Endodermal cell (in vitro differentiated cells): Measurements from ENCODE around the gene SKA1. TPM values are rescaled to one million over a fixed set of nuclear protein-coding genes. Genes with fewer than 3 reads are reported as not detected.

Experiments used
- DNase-seq: peaks from one replicate; pipeline ENCODE4 v3.0.0-alpha.2; 2017
- H3K27ac ChIP-seq: 2 replicates; pipeline ENCODE4 v1.5.1; 2013; ENCODE audit warnings: mild to moderate bottlenecking, low read depth, low read length, moderate library complexity
- H3K27me3 ChIP-seq: 2 replicates; pipeline ENCODE4 v1.6.1; 2013; ENCODE audit warnings: mild to moderate bottlenecking, low read length, moderate library complexity; ENCODE audit not compliant: insufficient read depth, control insufficient read depth, poor library complexity, severe bottlenecking
- H3K36me3 ChIP-seq: 2 replicates; pipeline ENCODE4 v1.7.0; 2013; ENCODE audit warnings: mild to moderate bottlenecking, low read length, moderate library complexity; ENCODE audit not compliant: control insufficient read depth, insufficient read depth
- H3K4me1 ChIP-seq: one replicate; pipeline ENCODE4 v1.7.0; 2013; ENCODE audit warnings: low read length; ENCODE audit not compliant: control insufficient read depth, insufficient read depth
- H3K4me3 ChIP-seq: 2 replicates; pipeline ENCODE4 v1.5.1; 2013; ENCODE audit warnings: mild to moderate bottlenecking, low read length, moderate library complexity
- H3K9ac ChIP-seq: 2 replicates; pipeline ENCODE4 v1.6.1; 2013; ENCODE audit warnings: mild to moderate bottlenecking, low read length, moderate library complexity; ENCODE audit not compliant: poor library complexity, severe bottlenecking; ENCODE audit errors: extremely low read depth
- H3K9me3 ChIP-seq: 2 replicates; pipeline ENCODE4 v1.6.1; 2013; ENCODE audit warnings: mild to moderate bottlenecking, low read length, moderate library complexity; ENCODE audit not compliant: control insufficient read depth
- H3K27ac Mint-ChIP-seq: 2 replicates; pipeline ENCODE4 v1.8.0; 2020; ENCODE audit warnings: mixed read lengths
- H3K27me3 Mint-ChIP-seq: 2 replicates; pipeline ENCODE4 v1.8.0; 2021; ENCODE audit warnings: mild to moderate bottlenecking, mixed read lengths; ENCODE audit not compliant: insufficient read depth
- H3K36me3 Mint-ChIP-seq: 2 replicates; pipeline ENCODE4 v1.8.0; 2020; ENCODE audit warnings: low read depth, mixed read lengths
- H3K4me1 Mint-ChIP-seq: 2 replicates; pipeline ENCODE4 v1.8.0; 2020; ENCODE audit warnings: mixed read lengths
- H3K4me3 Mint-ChIP-seq: 2 replicates; pipeline ENCODE4 v1.8.0; 2020; ENCODE audit warnings: mild to moderate bottlenecking, moderate library complexity, mixed read lengths
- H3K9me3 Mint-ChIP-seq: 2 replicates; pipeline ENCODE4 v1.8.0; 2020; ENCODE audit warnings: mild to moderate bottlenecking, mixed read lengths
- CTCF ChIP-seq: fragments of 200-600 bp; sonication (generic); conservative IDR thresholded peaks from 2 replicates; pipeline ENCODE4 v1.5.0; 2021; ENCODE audit warnings: antibody characterized with exemption, mild to moderate bottlenecking
- WGBS, 2 experiments: methylation state at CpG; one replicate each; pipeline versions ENCODE4 v1.1.5 to v1.1.7; 2013; ENCODE audit warnings: missing lambda C conversion rate in 2 of 2, mixed read lengths in 1 of 2; ENCODE audit not compliant: insufficient coverage in 1 of 2, insufficient read length in 1 of 2; 5-methylcytosine and 5-hydroxymethylcytosine counted together
- long read RNA-seq, 4 experiments: library from polyadenylated mRNA in 2 of 4; library from RNA in 1 of 4; library from capped mRNA in 1 of 4; stranded (forward) in 3 of 4; unstranded in 1 of 4; transcript quantifications; one replicate each; pipeline ENCODE4 v2.0.0, GENCODE V29; 2020 to 2021; ENCODE audit warnings: inconsistent platforms in 1 of 4
- polyA plus RNA-seq, 2 experiments: library from polyadenylated mRNA; stranded (reverse); fragments of 50-300 nt; gene quantifications; one replicate each; pipeline ENCODE4 v1.2.3, GENCODE V29; 2013
- total RNA-seq, 2 donors: library from RNA; stranded (reverse); fragmentation: NEBNext Ultra II Directional in 1 of 2; extraction: Animal tissue kit (Norgen Biotek cat#: 25700) in 1 of 2; gene quantifications; 2 replicates in 1 of 2; 3 replicates in 1 of 2; pipeline ENCODE4 v1.2.1, GENCODE V29; 2021

Gene SKA1, protein sequence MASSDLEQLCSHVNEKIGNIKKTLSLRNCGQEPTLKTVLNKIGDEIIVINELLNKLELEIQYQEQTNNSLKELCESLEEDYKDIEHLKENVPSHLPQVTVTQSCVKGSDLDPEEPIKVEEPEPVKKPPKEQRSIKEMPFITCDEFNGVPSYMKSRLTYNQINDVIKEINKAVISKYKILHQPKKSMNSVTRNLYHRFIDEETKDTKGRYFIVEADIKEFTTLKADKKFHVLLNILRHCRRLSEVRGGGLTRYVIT
- 10 to 100 TPM; 26.4 to 70.0 TPM for total RNA-seq
- polyA plus RNA-seq (2013, experiment 1 of 2) = 23.4 TPM
- polyA plus RNA-seq (2013, experiment 2 of 2) = 22.7 TPM
- long read RNA-seq, experiment 1, partial matches to known transcripts = 0 of 8 reads
- long read RNA-seq, experiment 1, other reads (novel, unspliced or antisense) = 7 of 8 reads
- long read RNA-seq, experiment 2, transcript SKA1-201 (7 exons, 2,905 nt) = major isoform, 43 of 272 reads
- long read RNA-seq, experiment 2, transcript SKA1-202 (7 exons, 979 nt) = minor isoform, 16 of 272 reads
- long read RNA-seq, experiment 2, partial matches to known transcripts = 22 of 272 reads
- long read RNA-seq, experiment 2, other reads (novel, unspliced or antisense) = 191 of 272 reads
- long read RNA-seq, experiment 3, transcript SKA1-202 (7 exons, 979 nt) = major isoform, 17 of 266 reads
- long read RNA-seq, experiment 3, transcript SKA1-201 (7 exons, 2,905 nt) = major isoform, 17 of 266 reads
- long read RNA-seq, experiment 3, partial matches to known transcripts = 174 of 266 reads
- long read RNA-seq, experiment 3, other reads (novel, unspliced or antisense) = 57 of 266 reads
- long read RNA-seq, experiment 4, partial matches to known transcripts = 2 of 18 reads
- long read RNA-seq, experiment 4, other reads (novel, unspliced or antisense) = 12 of 18 reads

DNA sequence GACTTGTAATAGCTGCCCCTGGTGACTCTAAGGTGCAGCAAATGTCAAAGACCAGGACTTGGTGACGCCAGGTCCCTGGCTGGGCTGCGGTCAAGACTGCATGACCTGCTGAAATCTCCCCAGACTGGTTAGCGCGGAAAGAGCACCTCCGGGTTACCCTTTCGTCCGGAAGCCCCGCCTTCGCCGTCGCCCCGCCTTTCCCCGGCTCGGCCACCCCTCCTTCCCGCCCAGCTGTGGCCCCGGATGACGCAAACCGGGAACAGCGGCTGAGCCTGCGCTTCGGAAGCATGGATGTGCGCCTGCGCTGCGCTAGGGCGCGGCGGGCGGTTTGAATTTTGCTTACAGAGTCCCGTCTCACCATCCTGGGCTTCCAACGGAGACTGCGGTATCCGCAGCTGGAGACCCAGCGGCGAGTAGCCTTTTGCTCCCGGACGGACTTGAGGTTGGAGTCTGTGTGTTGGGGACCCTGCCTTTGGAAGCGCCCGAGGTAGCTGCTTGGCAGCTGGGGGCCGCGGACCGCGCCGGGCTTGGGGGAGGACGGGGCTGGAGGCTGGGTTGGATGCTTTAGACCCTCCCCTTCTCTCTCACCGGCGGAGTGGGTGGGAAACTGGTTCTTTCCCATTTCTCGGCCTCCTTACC is at the start of gene SKA1:
Gene SKA1 (plus strand): TSS at position 294 of the 639 bp plus-strand sequence. CDS start 785 bp downstream, outside the sequence.
- H3K27me3 Mint-ChIP-seq = no peaks in the 10 kb centered on the region
- peak; percentile 99 for DNase-seq
- no peak for TF ChIP-seq CTCF
- peak within 1 kb of the TSS; percentile 97 for H3K27ac Mint-ChIP-seq
- H3K4me1 Mint-ChIP-seq = peaks cover 22% of the 10 kb centered on the region
- WGBS, 2 experiments = 0% methylated on average over 16 to 47 of the region's 47 CpGs
- H3K4me3 Mint-ChIP-seq = peak within 1 kb of the TSS; percentile 83
- Histone ChIP-seq H3K36me3 (peaks cover 34% of the 10 kb centered on the region), H3K4me1 (peaks cover 3% of the 10 kb centered on the region), H3K27me3 (no peaks in the 10 kb centered on the region), H3K4me3 (peak within 1 kb of the TSS; percentile 92), H3K9me3 (peaks cover 31% of the 10 kb centered on the region), H3K9ac (peak within 1 kb of the TSS; percentile 58), H3K27ac (no peak within 1 kb of the TSS)
- peaks cover 18% of the 10 kb centered on the region for H3K36me3 Mint-ChIP-seq
- H3K9me3 Mint-ChIP-seq = peaks cover 31% of the 10 kb centered on the region

DNA sequence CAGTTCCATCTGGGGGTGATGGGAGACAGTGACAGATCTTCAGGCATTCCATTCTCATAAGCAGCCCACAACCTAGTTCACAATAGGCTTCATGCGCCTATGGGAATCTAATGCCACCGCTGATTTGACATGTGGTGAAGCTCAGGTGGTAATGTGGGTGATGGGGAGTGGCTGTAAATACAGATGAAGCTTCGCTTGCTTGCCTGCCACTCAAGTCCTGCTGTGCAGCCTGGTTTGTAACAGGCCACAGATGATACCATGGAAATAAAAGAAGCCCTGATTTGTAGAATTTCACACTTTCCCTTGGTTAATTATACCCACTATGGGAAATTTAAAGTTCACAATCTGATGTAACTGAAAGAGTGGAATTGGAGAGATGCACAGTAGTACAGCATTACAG is 46.9 kb upstream of the SKA1 start:
- H3K4me3 ChIP-seq = no peak overlapping the region
- no peak overlapping the region for H3K27ac ChIP-seq
- peaks cover 31% of the 10 kb centered on the region for H3K27me3 Mint-ChIP-seq
- TF ChIP-seq CTCF = no peak
- H3K27me3 ChIP-seq = no peaks in the 10 kb centered on the region
- H3K9ac ChIP-seq = no peak overlapping the region
- DNase-seq = no peak
- peaks cover 9% of the 10 kb centered on the region for H3K9me3 Mint-ChIP-seq
- H3K4me3 Mint-ChIP-seq = no peak overlapping the region
- H3K4me1 Mint-ChIP-seq = peaks cover 9% of the 10 kb centered on the region
- H3K4me1 ChIP-seq = peaks cover 2% of the 10 kb centered on the region
- no peaks in the 10 kb centered on the region for H3K36me3 ChIP-seq
- H3K36me3 Mint-ChIP-seq = no peaks in the 10 kb centered on the region
- peaks cover 11% of the 10 kb centered on the region for H3K9me3 ChIP-seq
- 88% methylated on average over 3 of the region's 3 CpGs; no CpG with 5 or more reads in 1 of the 2 experiments for WGBS, 2 experiments
- H3K27ac Mint-ChIP-seq = no peak overlapping the region

GRCh38 chr18:50330176-50330575 is 44.7 kb upstream of the SKA1 start:
- H3K9me3 ChIP-seq = peaks cover 11% of the 10 kb centered on the region
- no peaks in the 10 kb centered on the region for H3K36me3 ChIP-seq
- H3K9ac ChIP-seq = no peak overlapping the region
- DNase-seq = no peak
- no peak overlapping the region for H3K27ac ChIP-seq
- H3K36me3 Mint-ChIP-seq = no peaks in the 10 kb centered on the region
- peaks cover 20% of the 10 kb centered on the region for H3K4me1 Mint-ChIP-seq
- no peak for TF ChIP-seq CTCF
- H3K27me3 ChIP-seq = no peaks in the 10 kb centered on the region
- H3K27me3 Mint-ChIP-seq = peaks cover 21% of the 10 kb centered on the region
- H3K27ac Mint-ChIP-seq = no peak overlapping the region
- H3K9me3 Mint-ChIP-seq = peaks cover 9% of the 10 kb centered on the region
- H3K4me3 Mint-ChIP-seq = no peak overlapping the region
- H3K4me1 ChIP-seq = peaks cover 9% of the 10 kb centered on the region
- no peak overlapping the region for H3K4me3 ChIP-seq
